ENCODE measurements around the gene ATXN1.

The ATXN1 gene

GRCh38 chr6:16596616-16597331, 164.5 kb downstream of the ATXN1 start:
- Histone ChIP-seq H3K27ac (replicated peaks) (no peak overlapping the region), H3K4me3 (replicated peaks; ENCODE audit: insufficient read depth, low read length) (no peak overlapping the region), H3K27me3 (ENCODE audit: insufficient read depth, poor library complexity, severe bottlenecking) (no peaks in the 10 kb centered on the region)
- no peak for TF ChIP-seq CTCF (IDR thresholded peaks at IDR 0.05; ENCODE audit: insufficient read depth, low read length)
- TF ChIP-seq GABPA (IDR thresholded peaks at IDR 0.05; ENCODE audit: low read depth), result no peak
- no peak for TF ChIP-seq POLR2AphosphoS5 (IDR thresholded peaks at IDR 0.05; ENCODE audit: low read depth)
- TF ChIP-seq SPI1 (IDR thresholded peaks at IDR 0.05; ENCODE audit: borderline replicate concordance, low read depth), result no peak
- TF ChIP-seq REST (IDR thresholded peaks at IDR 0.05; ENCODE audit: insufficient replicate concordance, low read depth), result no peak
- no peak for DNase-seq (ENCODE audit: low read depth in 1 of 2, low spot score in 1 of 2)

GRCh38 chr6:16595514-16596120, 165.6 kb downstream of the ATXN1 start:
- Histone ChIP-seq H3K27ac (replicated peaks) (no peak overlapping the region), H3K27me3 (ENCODE audit: insufficient read depth, poor library complexity, severe bottlenecking) (no peaks in the 10 kb centered on the region), H3K4me3 (replicated peaks; ENCODE audit: insufficient read depth, low read length) (no peak overlapping the region)
- TF ChIP-seq POLR2AphosphoS5 (IDR thresholded peaks at IDR 0.05; ENCODE audit: low read depth), result no peak
- no peak for TF ChIP-seq CTCF (IDR thresholded peaks at IDR 0.05; ENCODE audit: insufficient read depth, low read length)
- TF ChIP-seq GABPA (IDR thresholded peaks at IDR 0.05; ENCODE audit: low read depth), result no peak
- TF ChIP-seq REST (IDR thresholded peaks at IDR 0.05; ENCODE audit: insufficient replicate concordance, low read depth), result no peak
- TF ChIP-seq SPI1 (IDR thresholded peaks at IDR 0.05; ENCODE audit: borderline replicate concordance, low read depth), result no peak
- DNase-seq (ENCODE audit: low read depth in 1 of 2, low spot score in 1 of 2), result no peak

GRCh38 chr6:16594849-16595248, 166.4 kb downstream of the ATXN1 start:
- Histone ChIP-seq H3K27me3 (ENCODE audit: insufficient read depth, poor library complexity, severe bottlenecking) (no peaks in the 10 kb centered on the region), H3K4me3 (replicated peaks; ENCODE audit: insufficient read depth, low read length) (no peak overlapping the region), H3K27ac (replicated peaks) (no peak overlapping the region)
- TF ChIP-seq GABPA (IDR thresholded peaks at IDR 0.05; ENCODE audit: low read depth) (no peak), SPI1 (IDR thresholded peaks at IDR 0.05; ENCODE audit: borderline replicate concordance, low read depth) (peak; percentile 5; the same call in 1 of the 2 replicates)
- peak in 1 of 2 experiments; percentile 31 for DNase-seq (ENCODE audit: low read depth in 1 of 2, low spot score in 1 of 2)

- Histone ChIP-seq H3K27me3 (ENCODE audit: insufficient read depth, poor library complexity, severe bottlenecking) (no peaks in the 10 kb centered on the region), H3K27ac (replicated peaks) (no peak overlapping the region), H3K4me3 (replicated peaks; ENCODE audit: insufficient read depth, low read length) (no peak overlapping the region)
- TF ChIP-seq REST (IDR thresholded peaks at IDR 0.05; ENCODE audit: insufficient replicate concordance, low read depth) (no peak), CTCF (IDR thresholded peaks at IDR 0.05; ENCODE audit: insufficient read depth, low read length) (no peak), POLR2AphosphoS5 (IDR thresholded peaks at IDR 0.05; ENCODE audit: low read depth) (no peak), SPI1 (IDR thresholded peaks at IDR 0.05; ENCODE audit: borderline replicate concordance, low read depth) (no peak), GABPA (IDR thresholded peaks at IDR 0.05; ENCODE audit: low read depth) (no peak)
- DNase-seq (ENCODE audit: low read depth in 1 of 2, low spot score in 1 of 2), result no peak
These were observed 168.9 kb downstream of the ATXN1 start for GRCh38 chr6:16592223-16592911.

All from HL-60 (cell line).